NCI-H524 (cell line): ENCODE results near the gene UVSSA.
"Not testable (repeated sequence)": the region's sequence is repeated elsewhere in the genome, so short reads cannot be mapped to it uniquely, and the experiment has no call there.

ENCODE experiments used
- DNase-seq, 2 experiments: peaks; one replicate each; lab custom pipeline; 2025; lab: John Stamatoyannopoulos, UW

Gene UVSSA

GRCh38 chr4:1316537-1317168, 30.4 kb upstream of the UVSSA start:
- no peak for DNase-seq

GRCh38 chr4:1317177-1318045, 29.6 kb upstream of the UVSSA start:
- DNase-seq, result no peak

- no peak for DNase-seq
These were observed 29.0 kb upstream of the UVSSA start for GRCh38 chr4:1318046-1318375.

- no peak for DNase-seq
These were observed 28.4 kb upstream of the UVSSA start for GRCh38 chr4:1318488-1319213.

- DNase-seq, result no peak
These were observed 25.5 kb upstream of the UVSSA start for GRCh38 chr4:1321486-1321885.

GRCh38 chr4:1321946-1322650, 24.9 kb upstream of the UVSSA start:
- no peak for DNase-seq

GRCh38 chr4:1323280-1323634, 23.8 kb upstream of the UVSSA start:
- no peak for DNase-seq

GRCh38 chr4:1323635-1324442, 23.2 kb upstream of the UVSSA start:
- DNase-seq, result no peak

GRCh38 chr4:1324443-1325175, 22.4 kb upstream of the UVSSA start:
- DNase-seq, result not testable (repeated sequence)

- DNase-seq, result no peak
These were observed 21.9 kb upstream of the UVSSA start for GRCh38 chr4:1325176-1325480.

GRCh38 chr4:1325681-1326635, 21.1 kb upstream of the UVSSA start:
- no peak for DNase-seq

- no peak for DNase-seq
These were observed 20.1 kb upstream of the UVSSA start for GRCh38 chr4:1326751-1327525.

GRCh38 chr4:1327526-1328266, 19.3 kb upstream of the UVSSA start:
- no peak for DNase-seq

- no peak for DNase-seq
These were observed 18.5 kb upstream of the UVSSA start for GRCh38 chr4:1328267-1329155.

GRCh38 chr4:1329408-1330371, 17.3 kb upstream of the UVSSA start:
- DNase-seq, result no peak
